SK-N-SH treated with all-trans-retinoic acid at 6 μM for 48 hours (cell line): ENCODE results near the gene KRTAP5-6.

Experiments used
- ATAC-seq: fragments of 200-7000 bp; cut with Tn5 transposase; 3 replicates; pipeline ENCODE4 v1.9.1; 2020; ENCODE audit warnings: mild to moderate bottlenecking, moderate library complexity
- ARNTL ChIP-seq: fragments of 450-650 bp; formaldehyde crosslinking; IDR thresholded peaks from 2 replicates; pipeline ENCODE4 v1.5.0; 2020; ENCODE audit warnings: low read depth, mild to moderate bottlenecking, moderate library complexity, borderline replicate concordance
- BACH2 ChIP-seq: fragments of 250-450 bp; sonication (Bioruptor Pico); IDR thresholded peaks from 2 replicates; pipeline ENCODE4 v1.9.0; 2021; ENCODE audit warnings: mild to moderate bottlenecking, borderline replicate concordance
- CSDC2 ChIP-seq: fragments of 250-450 bp; sonication (Bioruptor Pico); IDR thresholded peaks from 2 replicates; pipeline ENCODE4 v1.5.0; 2020; ENCODE audit warnings: mild to moderate bottlenecking, moderate library complexity
- CSRNP3 ChIP-seq: fragments of 250-450 bp; sonication (Bioruptor Pico); IDR thresholded peaks from 2 replicates; pipeline ENCODE4 v1.5.1; 2021; ENCODE audit warnings: mild to moderate bottlenecking, moderate library complexity
- GLIS3 ChIP-seq: fragments of 250-450 bp; sonication (Bioruptor Pico); IDR thresholded peaks from 2 replicates; pipeline ENCODE4 v1.5.0; 2020; ENCODE audit warnings: mild to moderate bottlenecking, moderate library complexity
- ISL1 ChIP-seq: fragments of 250-450 bp; sonication (Bioruptor Pico); IDR thresholded peaks from 2 replicates; pipeline ENCODE4 v2.1.2; 2022; ENCODE audit warnings: mild to moderate bottlenecking, moderate library complexity
- POU6F1 ChIP-seq: fragments of 250-450 bp; sonication (Bioruptor Pico); IDR thresholded peaks from 2 replicates; pipeline ENCODE4 v1.8.0; 2021; ENCODE audit warnings: low read depth, mild to moderate bottlenecking, moderate library complexity, borderline replicate concordance
- PPARA ChIP-seq: fragments of 250-450 bp; sonication (Bioruptor Pico); IDR thresholded peaks from 2 replicates; pipeline ENCODE4 v1.5.0; 2020; ENCODE audit warnings: mild to moderate bottlenecking, borderline replicate concordance
- RARB ChIP-seq: fragments of 250-450 bp; sonication (Bioruptor Pico); IDR thresholded peaks from 2 replicates; pipeline ENCODE4 v1.8.0; 2021; ENCODE audit warnings: mild to moderate bottlenecking, moderate library complexity
- TCF4 ChIP-seq: fragments of 250-450 bp; sonication (Bioruptor Pico); IDR thresholded peaks from 2 replicates; pipeline ENCODE4 v1.8.0; 2021; ENCODE audit warnings: mild to moderate bottlenecking, moderate library complexity, borderline replicate concordance
- TOX ChIP-seq: fragments of 250-450 bp; sonication (Bioruptor Pico); IDR thresholded peaks from 2 replicates; pipeline ENCODE4 v1.8.0; 2021; ENCODE audit warnings: mild to moderate bottlenecking, moderate library complexity, borderline replicate concordance
- TSHZ2 ChIP-seq: fragments of 250-450 bp; sonication (Bioruptor Pico); IDR thresholded peaks from 2 replicates; pipeline ENCODE4 v1.5.0; 2020; ENCODE audit warnings: mild to moderate bottlenecking, moderate library complexity
- ZC3H10 ChIP-seq: fragments of 250-450 bp; sonication (Bioruptor Pico); IDR thresholded peaks from 2 replicates; pipeline ENCODE4 v1.5.1; 2021; ENCODE audit warnings: mild to moderate bottlenecking, moderate library complexity
- ZNF70 ChIP-seq: fragments of 450-650 bp; formaldehyde crosslinking; IDR thresholded peaks from 2 replicates; pipeline ENCODE4 v1.5.0; 2020; ENCODE audit warnings: mild to moderate bottlenecking, moderate library complexity
- ZNF8 ChIP-seq: fragments of 450-650 bp; formaldehyde crosslinking; IDR thresholded peaks from 2 replicates; pipeline ENCODE4 v1.5.0; 2020; ENCODE audit warnings: mild to moderate bottlenecking, moderate library complexity
- TF ChIP-seq, protein P1 (sequence below): fragments of 250-450 bp; sonication (Bioruptor Pico); IDR thresholded peaks from 2 replicates; pipeline ENCODE4 v1.8.0; 2020; ENCODE audit warnings: mild to moderate bottlenecking, moderate library complexity, borderline replicate concordance
- TF ChIP-seq, protein P2 (sequence below): fragments of 250-450 bp; sonication (Bioruptor Pico); IDR thresholded peaks from 2 replicates; pipeline ENCODE4 v1.5.1; 2020; ENCODE audit warnings: low read depth, mild to moderate bottlenecking, moderate library complexity

KRTAP5-6 gene

GRCh38 chr11:1648653-1649420 is 48.2 kb upstream of the KRTAP5-6 start (continued):
- TF ChIP-seq ZNF8: no peak
- TF ChIP-seq CSDC2 (CRISPR knock-in tag): no peak
- TF ChIP-seq ZC3H10 (CRISPR knock-in tag): no peak
- no peak for TF ChIP-seq TCF4 (CRISPR knock-in tag)

DNA sequence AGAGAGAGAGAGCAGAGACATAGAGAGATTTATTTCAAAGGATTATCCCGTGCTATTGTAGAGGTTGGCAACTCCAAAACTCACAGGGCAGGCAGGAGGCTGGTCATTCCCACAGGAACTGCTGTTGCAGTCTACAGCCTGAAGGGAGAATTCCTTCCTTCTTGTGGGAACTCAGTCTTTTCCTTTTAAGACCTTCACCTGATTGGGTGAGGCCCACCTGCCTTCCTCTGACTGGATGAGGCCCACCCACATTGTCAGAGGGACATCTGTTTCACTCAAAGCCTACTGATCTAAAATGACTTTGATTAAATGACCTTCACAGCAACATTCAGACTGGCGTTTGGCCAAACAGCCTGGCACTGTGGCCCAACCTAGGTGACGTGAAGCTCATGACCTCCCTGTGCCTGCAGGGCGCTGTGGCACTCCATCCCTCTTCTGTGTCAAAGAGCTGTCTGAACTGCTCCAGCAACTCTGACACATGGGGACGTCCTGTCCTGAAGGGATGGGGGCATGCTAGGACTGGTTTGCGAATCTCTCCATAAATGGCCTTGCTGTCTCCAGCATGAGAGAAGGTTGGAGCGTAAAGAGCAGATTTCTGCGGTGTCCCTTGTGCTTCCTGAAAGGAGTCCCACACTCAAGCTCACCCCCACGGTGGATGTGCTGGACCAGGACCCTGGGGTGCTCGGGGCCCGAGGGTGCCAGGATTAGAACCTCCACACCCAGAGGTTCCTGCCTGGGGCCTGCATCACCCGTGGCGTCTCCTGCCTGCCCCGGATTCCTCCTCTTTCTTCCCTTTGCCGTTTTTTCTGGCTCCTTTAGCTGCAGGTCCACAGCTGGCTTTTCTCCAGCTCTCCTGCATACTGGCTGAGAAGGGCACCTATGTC is 46.7 kb upstream of the KRTAP5-6 start:
- TF ChIP-seq GLIS3 (CRISPR knock-in tag) (no peak), CSDC2 (CRISPR knock-in tag) (no peak), ZNF70 (CRISPR knock-in tag) (no peak)
- ATAC-seq: no peak

- TF ChIP-seq ARNTL (no peak), TSHZ2 (CRISPR knock-in tag) (no peak), ISL1 (CRISPR knock-in tag) (no peak), RARB (CRISPR knock-in tag) (no peak), TOX (no peak), CSDC2 (CRISPR knock-in tag) (no peak), GLIS3 (CRISPR knock-in tag) (no peak), TCF4 (CRISPR knock-in tag) (no peak), BACH2 (CRISPR knock-in tag) (no peak), POU6F1 (no peak), PPARA (no peak), CSRNP3 (CRISPR knock-in tag) (no peak), ZNF70 (CRISPR knock-in tag) (no peak)
- TF ChIP-seq, protein P1, sequence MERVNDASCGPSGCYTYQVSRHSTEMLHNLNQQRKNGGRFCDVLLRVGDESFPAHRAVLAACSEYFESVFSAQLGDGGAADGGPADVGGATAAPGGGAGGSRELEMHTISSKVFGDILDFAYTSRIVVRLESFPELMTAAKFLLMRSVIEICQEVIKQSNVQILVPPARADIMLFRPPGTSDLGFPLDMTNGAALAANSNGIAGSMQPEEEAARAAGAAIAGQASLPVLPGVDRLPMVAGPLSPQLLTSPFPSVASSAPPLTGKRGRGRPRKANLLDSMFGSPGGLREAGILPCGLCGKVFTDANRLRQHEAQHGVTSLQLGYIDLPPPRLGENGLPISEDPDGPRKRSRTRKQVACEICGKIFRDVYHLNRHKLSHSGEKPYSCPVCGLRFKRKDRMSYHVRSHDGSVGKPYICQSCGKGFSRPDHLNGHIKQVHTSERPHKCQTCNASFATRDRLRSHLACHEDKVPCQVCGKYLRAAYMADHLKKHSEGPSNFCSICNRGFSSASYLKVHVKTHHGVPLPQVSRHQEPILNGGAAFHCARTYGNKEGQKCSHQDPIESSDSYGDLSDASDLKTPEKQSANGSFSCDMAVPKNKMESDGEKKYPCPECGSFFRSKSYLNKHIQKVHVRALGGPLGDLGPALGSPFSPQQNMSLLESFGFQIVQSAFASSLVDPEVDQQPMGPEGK (CRISPR knock-in tag): no peak
- TF ChIP-seq, protein P2, sequence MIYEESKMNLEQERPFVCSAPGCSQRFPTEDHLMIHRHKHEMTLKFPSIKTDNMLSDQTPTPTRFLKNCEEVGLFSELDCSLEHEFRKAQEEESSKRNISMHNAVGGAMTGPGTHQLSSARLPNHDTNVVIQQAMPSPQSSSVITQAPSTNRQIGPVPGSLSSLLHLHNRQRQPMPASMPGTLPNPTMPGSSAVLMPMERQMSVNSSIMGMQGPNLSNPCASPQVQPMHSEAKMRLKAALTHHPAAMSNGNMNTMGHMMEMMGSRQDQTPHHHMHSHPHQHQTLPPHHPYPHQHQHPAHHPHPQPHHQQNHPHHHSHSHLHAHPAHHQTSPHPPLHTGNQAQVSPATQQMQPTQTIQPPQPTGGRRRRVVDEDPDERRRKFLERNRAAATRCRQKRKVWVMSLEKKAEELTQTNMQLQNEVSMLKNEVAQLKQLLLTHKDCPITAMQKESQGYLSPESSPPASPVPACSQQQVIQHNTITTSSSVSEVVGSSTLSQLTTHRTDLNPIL: no peak
- TF ChIP-seq, all 23 proteins: peak for 0
- no peak for ATAC-seq
Measured at GRCh38 chr11:1650918-1651262, 46.1 kb upstream of the KRTAP5-6 start.
